ENCODE data around the gene ACOX2. TPM values are rescaled to one million over a fixed set of nuclear protein-coding genes. Genes with fewer than 3 reads are reported as not detected.

The ACOX2 gene
- total RNA-seq, 1 experiment from 2014 or later = 3.2 TPM

- no peaks in the 10 kb centered on the region for H3K9me3 ChIP-seq (ENCODE audit: control insufficient read depth, insufficient read depth, low read depth, low read length)
- H3K27ac ChIP-seq (ENCODE audit: low read length) = no peak overlapping the region
- in situ Hi-C loops (cut with HindIII; ENCODE audit: low pct_unique_long_range_greater_than_20kb, low sequenced_read_pairs) (no loop called here), intact Hi-C loops (cut with micrococcal nuclease; ENCODE audit: unreplicated experiment) (no loop called here)
- H3K4me3 ChIP-seq (ENCODE audit: low read depth in 2 of 2, low read length in 2 of 2) = no peak overlapping the region
- H3K4me1 ChIP-seq (ENCODE audit: control insufficient read depth, insufficient read depth, low read length) = no peaks in the 10 kb centered on the region
- ChIA-PET POLR2A (no interaction called here), CTCF (no interaction called here)
- BruUV-seq (replicated peaks) = no TSS peak
- H3K36me3 ChIP-seq (ENCODE audit: control insufficient read depth, insufficient read depth, low read length) = no peaks in the 10 kb centered on the region
- TF ChIP-seq SIN3A (IDR thresholded peaks at IDR 0.05; ENCODE audit: borderline replicate concordance, insufficient read depth, low read depth, low read length) = no peak
- TF ChIP-seq REST (IDR thresholded peaks at IDR 0.05; ENCODE audit: insufficient read depth in 1 of 2, low read depth in 2 of 2, low read length in 1 of 2) = no peak
- TF ChIP-seq CTCF (IDR thresholded peaks at IDR 0.05) = no peak
- TF ChIP-seq TCF7L2 (IDR thresholded peaks at IDR 0.05; ENCODE audit: low read depth, low read length) = no peak
- no peak for TF ChIP-seq POLR2AphosphoS5 (IDR thresholded peaks at IDR 0.05; ENCODE audit: low read depth, low read length)
- ATAC-seq (no peak), DNase-seq (ENCODE audit: low read depth, low spot score) (no peak)
- no peaks in the 10 kb centered on the region for H3K27me3 ChIP-seq (ENCODE audit: control insufficient read depth, insufficient read depth, low read length)
Observed at GRCh38 chr3:58553003-58553402, 16.0 kb upstream of the ACOX2 start.

GRCh38 chr3:58551636-58552180 lies 14.7 kb upstream of the ACOX2 start:
- no peak overlapping the region for H3K27ac ChIP-seq (ENCODE audit: low read length)
- no peak for ATAC-seq
- CTCF ChIA-PET = no interaction called here
- POLR2A ChIA-PET = no interaction called here
- H3K9me3 ChIP-seq (ENCODE audit: control insufficient read depth, insufficient read depth, low read depth, low read length) = no peaks in the 10 kb centered on the region
- in situ Hi-C loops (cut with HindIII; ENCODE audit: low pct_unique_long_range_greater_than_20kb, low sequenced_read_pairs) = no loop called here
- no peak overlapping the region for H3K4me3 ChIP-seq (ENCODE audit: low read depth in 2 of 2, low read length in 2 of 2)
- H3K27me3 ChIP-seq (ENCODE audit: control insufficient read depth, insufficient read depth, low read length) = no peaks in the 10 kb centered on the region
- no peaks in the 10 kb centered on the region for H3K36me3 ChIP-seq (ENCODE audit: control insufficient read depth, insufficient read depth, low read length)
- H3K4me1 ChIP-seq (ENCODE audit: control insufficient read depth, insufficient read depth, low read length) = no peaks in the 10 kb centered on the region
- no peak for DNase-seq (ENCODE audit: low read depth, low spot score)
- no peak for TF ChIP-seq REST (IDR thresholded peaks at IDR 0.05; ENCODE audit: insufficient read depth in 1 of 2, low read depth in 2 of 2, low read length in 1 of 2)
- TF ChIP-seq POLR2AphosphoS5 (IDR thresholded peaks at IDR 0.05; ENCODE audit: low read depth, low read length) = no peak
- TF ChIP-seq SIN3A (IDR thresholded peaks at IDR 0.05; ENCODE audit: borderline replicate concordance, insufficient read depth, low read depth, low read length) = no peak
- TF ChIP-seq TCF7L2 (IDR thresholded peaks at IDR 0.05; ENCODE audit: low read depth, low read length) = no peak
- TF ChIP-seq CTCF (IDR thresholded peaks at IDR 0.05) = no peak
- no TSS peak for BruUV-seq (replicated peaks)
- intact Hi-C loops (cut with micrococcal nuclease; ENCODE audit: unreplicated experiment) = no loop called here
